Skeletal muscle tissue (tissue), 4 donors: ENCODE results near the gene FUT1. TPM values are rescaled to one million over a fixed set of nuclear protein-coding genes. Genes with fewer than 3 reads are reported as not detected.
A peak's percentile ranks its signal among the peaks of the same experiment; 100 is the strongest.
"Not testable (repeated sequence)": the region's sequence is repeated elsewhere in the genome, so short reads cannot be mapped to it uniquely, and the experiment has no call there.

Source experiments
- H3K27ac ChIP-seq: one replicate; pipeline ENCODE4 v1.7.0; 2013; ENCODE audit warnings: mild to moderate bottlenecking, low read depth, low read length, inconsistent platforms
- H3K27me3 ChIP-seq, 3 donors: one replicate each; pipeline ENCODE4 v1.7.0; 2013; ENCODE audit warnings: low read length in 3 of 3; ENCODE audit not compliant: control insufficient read depth in 3 of 3, insufficient read depth in 3 of 3
- H3K36me3 ChIP-seq, 3 donors: one replicate each; pipeline ENCODE4 v1.7.0; 2013; ENCODE audit warnings: low read length in 3 of 3; ENCODE audit not compliant: control insufficient read depth in 3 of 3, insufficient read depth in 3 of 3
- H3K4me1 ChIP-seq, 3 donors: one replicate each; pipeline ENCODE4 v1.7.0; 2013; ENCODE audit warnings: low read length in 3 of 3, mild to moderate bottlenecking in 3 of 3; ENCODE audit not compliant: control insufficient read depth in 3 of 3, insufficient read depth in 3 of 3
- H3K4me3 ChIP-seq, 3 donors: one replicate each; pipeline ENCODE4 v1.7.0; 2013; ENCODE audit warnings: low read length in 3 of 3
- H3K9ac ChIP-seq, 3 donors: one replicate each; pipeline ENCODE4 v1.7.0; 2013; ENCODE audit warnings: low read length in 3 of 3, mild to moderate bottlenecking in 3 of 3, moderate library complexity in 2 of 3, low read depth in 1 of 3
- H3K9me3 ChIP-seq, 3 donors: one replicate each; pipeline ENCODE4 v1.7.0; 2013; ENCODE audit warnings: low read length in 3 of 3; ENCODE audit not compliant: control insufficient read depth in 3 of 3
- total RNA-seq: library from RNA; depleted of rRNA; stranded (reverse); fragments of >200 nt; gene quantifications from one replicate; pipeline ENCODE4 v1.2.3, GENCODE V29; 2014
- donor health status: Osteomylitis.

FUT1 gene
- total RNA-seq, 1 donor from 2014 or later: 1.0 TPM

GRCh38 chr19:48770266-48770665 lies 17.8 kb upstream of the FUT1 start:
- H3K36me3 ChIP-seq: no peaks in the 10 kb centered on the region
- H3K4me3 ChIP-seq: no peak overlapping the region
- H3K9ac ChIP-seq: no peak overlapping the region
- H3K27me3 ChIP-seq: no peaks in the 10 kb centered on the region
- H3K27ac ChIP-seq: peak overlapping the region; percentile 85
- no peaks in the 10 kb centered on the region for H3K9me3 ChIP-seq
- H3K4me1 ChIP-seq: peaks cover 20 to 27% (median 21%) of the 10 kb centered on the region in 3 donors

GRCh38 chr19:48768994-48769713 lies 16.7 kb upstream of the FUT1 start:
- Histone ChIP-seq H3K4me1 (peaks cover 20 to 27% (median 21%) of the 10 kb centered on the region in 3 donors), H3K36me3 (no peaks in the 10 kb centered on the region), H3K9ac (peak overlapping the region in 2 of 3 donors; percentile 5 to 54), H3K9me3 (no peaks in the 10 kb centered on the region), H3K27me3 (no peaks in the 10 kb centered on the region), H3K4me3 (no peak overlapping the region), H3K27ac (peak overlapping the region; percentile 85)

- H3K9me3 ChIP-seq, H3K36me3 ChIP-seq, H3K4me3 ChIP-seq, H3K27me3 ChIP-seq: not testable (repeated sequence)
- Histone ChIP-seq H3K27ac (peak overlapping the region; percentile 85), H3K4me1 (peaks cover 19 to 27% (median 21%) of the 10 kb centered on the region in 3 donors), H3K9ac (peak overlapping the region in 1 of 3 donors; percentile 50)
These were observed 15.8 kb upstream of the FUT1 start for GRCh38 chr19:48768171-48768753.

GRCh38 chr19:48765816-48766215 lies 13.4 kb upstream of the FUT1 start:
- H3K27me3 ChIP-seq, H3K9me3 ChIP-seq, H3K27ac ChIP-seq, H3K4me3 ChIP-seq, H3K9ac ChIP-seq, H3K36me3 ChIP-seq: not testable (repeated sequence)
- H3K4me1 ChIP-seq: peaks cover 11 to 16% (median 14%) of the 10 kb centered on the region in 3 donors

GRCh38 chr19:48760504-48761205 lies 8.2 kb upstream of the FUT1 start:
- H3K27ac ChIP-seq: peak overlapping the region; percentile 51
- H3K9ac ChIP-seq: no peak overlapping the region
- H3K27me3 ChIP-seq: no peaks in the 10 kb centered on the region
- no peaks in the 10 kb centered on the region for H3K36me3 ChIP-seq
- H3K4me3 ChIP-seq: no peak overlapping the region
- H3K9me3 ChIP-seq: no peaks in the 10 kb centered on the region
- peaks cover 6 to 19% (median 6%) of the 10 kb centered on the region in 3 donors for H3K4me1 ChIP-seq

GRCh38 chr19:48757741-48758144 lies 5.3 kb upstream of the FUT1 start:
- H3K27ac ChIP-seq: no peak overlapping the region
- no peaks in the 10 kb centered on the region for H3K36me3 ChIP-seq
- peaks cover 0 to 5% (median 0%) of the 10 kb centered on the region in 3 donors for H3K27me3 ChIP-seq
- no peaks in the 10 kb centered on the region for H3K9me3 ChIP-seq
- no peak overlapping the region for H3K4me3 ChIP-seq
- peaks cover 15 to 34% (median 18%) of the 10 kb centered on the region in 3 donors for H3K4me1 ChIP-seq
- no peak overlapping the region for H3K9ac ChIP-seq

GRCh38 chr19:48757089-48757675 lies 4.7 kb upstream of the FUT1 start:
- peaks cover 15 to 34% (median 24%) of the 10 kb centered on the region in 3 donors for H3K4me1 ChIP-seq
- no peak overlapping the region for H3K4me3 ChIP-seq
- H3K27me3 ChIP-seq: peaks cover 0 to 6% (median 0%) of the 10 kb centered on the region in 3 donors
- peak overlapping the region in 2 of 3 donors; percentile 10 to 50 for H3K9ac ChIP-seq
- no peak overlapping the region for H3K27ac ChIP-seq
- H3K9me3 ChIP-seq: no peaks in the 10 kb centered on the region
- no peaks in the 10 kb centered on the region for H3K36me3 ChIP-seq

GRCh38 chr19:48756686-48757085 lies 4.2 kb upstream of the FUT1 start:
- H3K9me3 ChIP-seq: no peaks in the 10 kb centered on the region
- H3K27me3 ChIP-seq: peaks cover 0 to 10% (median 0%) of the 10 kb centered on the region in 3 donors
- H3K4me1 ChIP-seq: peaks cover 20 to 34% (median 26%) of the 10 kb centered on the region in 3 donors
- no peak overlapping the region for H3K27ac ChIP-seq
- H3K36me3 ChIP-seq: no peaks in the 10 kb centered on the region
- H3K9ac ChIP-seq: peak overlapping the region in 2 of 3 donors; percentile 10 to 50
- H3K4me3 ChIP-seq: no peak overlapping the region

- no peak overlapping the region for H3K27ac ChIP-seq
- H3K9me3 ChIP-seq: no peaks in the 10 kb centered on the region
- H3K36me3 ChIP-seq: no peaks in the 10 kb centered on the region
- H3K27me3 ChIP-seq: peaks cover 0 to 10% (median under 1%) of the 10 kb centered on the region in 3 donors
- H3K4me3 ChIP-seq: peak overlapping the region in 1 of 3 donors; percentile 29
- peak overlapping the region in 1 of 3 donors; percentile 16 for H3K9ac ChIP-seq
- peaks cover 20 to 34% (median 26%) of the 10 kb centered on the region in 3 donors for H3K4me1 ChIP-seq
These were observed 3.8 kb upstream of the FUT1 start for GRCh38 chr19:48756212-48756611.
